NCI-H2196 treated with DMSO at 0.1 percent for 48 hours (cell line): ENCODE data around the gene ATP6V1G2.

Source experiments
- DNase-seq: peaks from one replicate; lab custom pipeline; 2025; ENCODE audit not compliant: unreplicated experiment; lab: John Stamatoyannopoulos, UW

The ATP6V1G2 gene

GRCh38 chr6:31548544-31548873 is 2.1 kb upstream of the ATP6V1G2 start:
- no peak for DNase-seq

GRCh38 chr6:31547727-31548543 is 1.5 kb upstream of the ATP6V1G2 start:
- DNase-seq: no peak

- DNase-seq: peak; percentile 94
These were observed 734 bp upstream of the ATP6V1G2 start, which contains the start of gene NFKBIL1 for GRCh38 chr6:31546958-31547726. Gene NFKBIL1 (plus strand): TSS chr6:31547608. CDS start chr6:31547695, 87 bp downstream.

- DNase-seq: no peak
These were observed 1.1 kb downstream of the ATP6V1G2 start for GRCh38 chr6:31545291-31545690.

GRCh38 chr6:31544676-31545075 is 1.7 kb downstream of the ATP6V1G2 start:
- no peak for DNase-seq

GRCh38 chr6:31543639-31544038 is 2.8 kb downstream of the ATP6V1G2 start:
- no peak for DNase-seq

- DNase-seq: peak; percentile 95
These were observed 4.5 kb downstream of the ATP6V1G2 start, which contains the start of gene DDX39B for GRCh38 chr6:31541658-31542521. Gene DDX39B (minus strand): TSS chr6:31542003. CDS start chr6:31540532, 1,471 bp downstream.

GRCh38 chr6:31541059-31541657 is 5.2 kb downstream of the ATP6V1G2 start:
- DNase-seq: no peak

GRCh38 chr6:31540640-31541039 is 5.8 kb downstream of the ATP6V1G2 start:
- DNase-seq: no peak

- no peak for DNase-seq
These were observed 7.5 kb downstream of the ATP6V1G2 start for GRCh38 chr6:31538805-31539400.

GRCh38 chr6:31535538-31536324 is 10.7 kb downstream of the ATP6V1G2 start:
- no peak for DNase-seq

GRCh38 chr6:31534521-31535040 is 11.8 kb downstream of the ATP6V1G2 start:
- no peak for DNase-seq

- no peak for DNase-seq
These were observed 12.4 kb downstream of the ATP6V1G2 start for GRCh38 chr6:31534011-31534410.

GRCh38 chr6:31533455-31533841 is 13.0 kb downstream of the ATP6V1G2 start:
- DNase-seq: no peak

GRCh38 chr6:31532644-31533454 is 13.6 kb downstream of the ATP6V1G2 start:
- no peak for DNase-seq

GRCh38 chr6:31531771-31532643 is 14.4 kb downstream of the ATP6V1G2 start:
- DNase-seq: no peak

GRCh38 chr6:31531162-31531561 is 15.2 kb downstream of the ATP6V1G2 start:
- DNase-seq: no peak

GRCh38 chr6:31530659-31531058 is 15.7 kb downstream of the ATP6V1G2 start:
- DNase-seq: no peak
